Measurements from ENCODE around the gene DIABLO. TPM values are rescaled to one million over a fixed set of nuclear protein-coding genes. Genes with fewer than 3 reads are reported as not detected.

Gene DIABLO
- total RNA-seq, 1 donor from 2014 or later, result 62.2 TPM

Other genes starting within 250 kb of the DIABLO start
- 14.8 TPM for gene BCL7A, start 204.2 kb downstream of the DIABLO start, total RNA-seq
- 72.2 TPM for gene MLXIP, start 147.3 kb downstream of the DIABLO start, total RNA-seq
- not detected for gene IL31, start 51.8 kb downstream of the DIABLO start, total RNA-seq
- gene LRRC43, start 42.9 kb downstream of the DIABLO start, total RNA-seq, result 0.86 TPM
- gene B3GNT4, start 22.3 kb downstream of the DIABLO start, total RNA-seq, result not detected
- 19.9 TPM for gene VPS33A, start 40.4 kb upstream of the DIABLO start, total RNA-seq
- 110 TPM for gene CLIP1, start 196.6 kb upstream of the DIABLO start, total RNA-seq